Progenitor cell of endocrine pancreas (in vitro differentiated cells): ENCODE results near the gene NCKIPSD. TPM values are rescaled to one million over a fixed set of nuclear protein-coding genes. Genes with fewer than 3 reads are reported as not detected.

ENCODE experiments used
- DNase-seq: peaks from one replicate; pipeline ENCODE4 v3.0.0; 2021; ENCODE audit warnings: low spot score; ENCODE audit not compliant: unreplicated experiment
- H3K27ac Mint-ChIP-seq: 2 replicates; pipeline ENCODE4 v1.8.0; 2021; ENCODE audit warnings: mild to moderate bottlenecking, moderate library complexity, mixed read lengths
- H3K27me3 Mint-ChIP-seq: 2 replicates; pipeline ENCODE4 v1.8.0; 2021; ENCODE audit warnings: mixed read lengths
- H3K36me3 Mint-ChIP-seq: 2 replicates; pipeline ENCODE4 v1.8.0; 2022; ENCODE audit warnings: mixed read lengths; ENCODE audit not compliant: insufficient read depth
- H3K4me1 Mint-ChIP-seq: 2 replicates; pipeline ENCODE4 v1.8.0; 2021; ENCODE audit warnings: low read depth, mixed read lengths
- H3K4me3 Mint-ChIP-seq: 2 replicates; pipeline ENCODE4 v1.8.0; 2021; ENCODE audit warnings: low read depth, mild to moderate bottlenecking, moderate library complexity, mixed read lengths
- H3K9me3 Mint-ChIP-seq: 2 replicates; pipeline ENCODE4 v1.8.0; 2021; ENCODE audit warnings: low read depth, mixed read lengths
- CTCF ChIP-seq: fragments of 200-600 bp; sonication (generic); IDR thresholded peaks from one replicate; pipeline ENCODE4 v1.5.0; 2021; ENCODE audit warnings: antibody characterized with exemption, mild to moderate bottlenecking; ENCODE audit not compliant: unreplicated experiment
- total RNA-seq: library from RNA; stranded (reverse); gene quantifications from 2 replicates; pipeline ENCODE4 v1.2.1, GENCODE V29; 2021

Gene NCKIPSD
- total RNA-seq, 1 donor from 2014 or later: 32.0 TPM

- peaks cover 14% of the 10 kb centered on the region for H3K36me3 Mint-ChIP-seq
Observed at GRCh38 chr3:48630407-48630806, 55.3 kb downstream of the NCKIPSD start.

GRCh38 chr3:48629894-48630293 is 55.8 kb downstream of the NCKIPSD start:
- Mint-ChIP-seq H3K27me3 (peaks cover 6% of the 10 kb centered on the region), H3K27ac (no peak overlapping the region), H3K36me3 (peaks cover 14% of the 10 kb centered on the region), H3K9me3 (no peaks in the 10 kb centered on the region), H3K4me1 (peaks cover 6% of the 10 kb centered on the region), H3K4me3 (no peak overlapping the region)
- no peak for DNase-seq
- no peak for TF ChIP-seq CTCF

More at GRCh38 chr3:48630407-48630806, 55.3 kb downstream of the NCKIPSD start:
- DNase-seq: no peak
- no peak overlapping the region for H3K4me3 Mint-ChIP-seq
- peaks cover 6% of the 10 kb centered on the region for H3K4me1 Mint-ChIP-seq
- peaks cover 6% of the 10 kb centered on the region for H3K27me3 Mint-ChIP-seq
- no peak for TF ChIP-seq CTCF
- H3K9me3 Mint-ChIP-seq: no peaks in the 10 kb centered on the region
- H3K27ac Mint-ChIP-seq: no peak overlapping the region

GRCh38 chr3:48628277-48629017 is 57.3 kb downstream of the NCKIPSD start:
- Mint-ChIP-seq H3K27me3 (no peaks in the 10 kb centered on the region), H3K9me3 (no peaks in the 10 kb centered on the region), H3K36me3 (peaks cover 14% of the 10 kb centered on the region), H3K4me1 (peaks cover 6% of the 10 kb centered on the region), H3K27ac (no peak overlapping the region), H3K4me3 (no peak overlapping the region)
- DNase-seq: no peak
- no peak for TF ChIP-seq CTCF

- no peak overlapping the region for H3K27ac Mint-ChIP-seq
- DNase-seq: no peak
- H3K9me3 Mint-ChIP-seq: no peaks in the 10 kb centered on the region
- no peaks in the 10 kb centered on the region for H3K27me3 Mint-ChIP-seq
- H3K4me1 Mint-ChIP-seq: peaks cover 6% of the 10 kb centered on the region
- no peak for TF ChIP-seq CTCF
- H3K36me3 Mint-ChIP-seq: peaks cover 12% of the 10 kb centered on the region
- no peak overlapping the region for H3K4me3 Mint-ChIP-seq
Observed at GRCh38 chr3:48625600-48625999, 60.1 kb downstream of the NCKIPSD start.

- DNase-seq: no peak
- no peaks in the 10 kb centered on the region for H3K9me3 Mint-ChIP-seq
- H3K27me3 Mint-ChIP-seq: no peaks in the 10 kb centered on the region
- H3K4me1 Mint-ChIP-seq: peaks cover 6% of the 10 kb centered on the region
- H3K36me3 Mint-ChIP-seq: peaks cover 10% of the 10 kb centered on the region
- TF ChIP-seq CTCF: no peak
- H3K27ac Mint-ChIP-seq: no peak overlapping the region
- no peak overlapping the region for H3K4me3 Mint-ChIP-seq
Observed at GRCh38 chr3:48624767-48625166, 60.9 kb downstream of the NCKIPSD start.
